RWPE1 (cell line): ENCODE data around the gene TXN2.
"Not testable (repeated sequence)": the region's sequence is repeated elsewhere in the genome, so short reads cannot be mapped to it uniquely, and the experiment has no call there.

ENCODE experiments used
- CTCF ChIA-PET: fragments of 350-600 bp; sonication (Branson Sonifier 250); formaldehyde crosslinking; extraction: SDS; loops from one replicate; lab custom pipeline; 2021; lab: Yijun Ruan, JAX
- POLR2A ChIA-PET: fragments of 400-600 bp; formaldehyde crosslinking; extraction: SDS; loops from one replicate; lab custom pipeline; 2020; ENCODE audit warnings: antibody characterized with exemption; ENCODE audit not compliant: low non-redundant PET; lab: Yijun Ruan, JAX
- DNase-seq: peaks from one replicate; pipeline ENCODE4 v3.0.0; 2012; ENCODE audit warnings: low spot score
- H3K27ac ChIP-seq: fragments of 450-650 bp; 2 replicates; pipeline ENCODE4 v1.5.1; 2017
- TF ChIP-seq, protein P1 (sequence below): fragments of 450-650 bp; conservative IDR thresholded peaks from 2 replicates; pipeline ENCODE4 v1.5.1; 2017; ENCODE audit warnings: low read depth, mild to moderate bottlenecking

TXN2 gene

DNA sequence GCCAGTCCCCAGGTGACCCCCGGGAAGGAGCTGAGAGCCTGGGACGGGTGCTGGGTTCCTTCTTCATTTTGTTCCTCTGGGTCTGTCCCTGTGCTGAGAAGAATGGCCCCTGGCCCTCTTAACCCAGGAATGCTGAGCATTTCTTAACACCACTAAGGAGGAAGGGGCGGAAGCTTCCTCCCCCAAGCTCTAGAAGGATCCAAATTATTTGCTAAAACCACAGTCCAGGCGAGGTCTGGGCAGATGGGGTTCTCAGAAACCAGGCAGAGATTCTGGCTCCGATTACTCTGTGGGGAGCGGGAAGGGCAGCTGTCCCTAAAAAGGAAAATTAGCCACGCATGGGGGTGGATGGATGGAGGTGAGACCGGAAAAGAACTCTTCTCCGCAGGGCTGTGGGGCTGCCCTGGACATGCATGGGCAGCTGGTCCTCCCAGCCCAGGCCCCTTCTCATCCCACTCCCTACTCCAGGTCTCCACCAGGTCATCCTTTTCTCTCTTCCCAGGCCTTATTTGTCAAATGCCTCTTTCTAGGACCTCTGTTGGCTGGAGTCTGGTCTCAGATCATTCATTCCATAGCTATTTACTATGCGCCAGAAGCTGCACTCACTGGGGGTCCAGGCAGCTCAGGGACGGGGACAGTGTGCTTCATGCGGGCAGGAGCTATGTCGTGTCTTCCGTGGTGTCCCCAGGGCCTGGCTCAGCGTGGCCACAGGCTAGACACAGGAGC, 48.7 kb downstream of the TXN2 start:
- CTCF ChIA-PET, result no interaction called here
- DNase-seq, result no peak
- POLR2A ChIA-PET, result no interaction called here
- TF ChIP-seq, protein P1, sequence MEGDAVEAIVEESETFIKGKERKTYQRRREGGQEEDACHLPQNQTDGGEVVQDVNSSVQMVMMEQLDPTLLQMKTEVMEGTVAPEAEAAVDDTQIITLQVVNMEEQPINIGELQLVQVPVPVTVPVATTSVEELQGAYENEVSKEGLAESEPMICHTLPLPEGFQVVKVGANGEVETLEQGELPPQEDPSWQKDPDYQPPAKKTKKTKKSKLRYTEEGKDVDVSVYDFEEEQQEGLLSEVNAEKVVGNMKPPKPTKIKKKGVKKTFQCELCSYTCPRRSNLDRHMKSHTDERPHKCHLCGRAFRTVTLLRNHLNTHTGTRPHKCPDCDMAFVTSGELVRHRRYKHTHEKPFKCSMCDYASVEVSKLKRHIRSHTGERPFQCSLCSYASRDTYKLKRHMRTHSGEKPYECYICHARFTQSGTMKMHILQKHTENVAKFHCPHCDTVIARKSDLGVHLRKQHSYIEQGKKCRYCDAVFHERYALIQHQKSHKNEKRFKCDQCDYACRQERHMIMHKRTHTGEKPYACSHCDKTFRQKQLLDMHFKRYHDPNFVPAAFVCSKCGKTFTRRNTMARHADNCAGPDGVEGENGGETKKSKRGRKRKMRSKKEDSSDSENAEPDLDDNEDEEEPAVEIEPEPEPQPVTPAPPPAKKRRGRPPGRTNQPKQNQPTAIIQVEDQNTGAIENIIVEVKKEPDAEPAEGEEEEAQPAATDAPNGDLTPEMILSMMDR, result no peak
- H3K27ac ChIP-seq, result peak overlapping the region; percentile 15; the same call in 1 of the 2 replicates

DNA sequence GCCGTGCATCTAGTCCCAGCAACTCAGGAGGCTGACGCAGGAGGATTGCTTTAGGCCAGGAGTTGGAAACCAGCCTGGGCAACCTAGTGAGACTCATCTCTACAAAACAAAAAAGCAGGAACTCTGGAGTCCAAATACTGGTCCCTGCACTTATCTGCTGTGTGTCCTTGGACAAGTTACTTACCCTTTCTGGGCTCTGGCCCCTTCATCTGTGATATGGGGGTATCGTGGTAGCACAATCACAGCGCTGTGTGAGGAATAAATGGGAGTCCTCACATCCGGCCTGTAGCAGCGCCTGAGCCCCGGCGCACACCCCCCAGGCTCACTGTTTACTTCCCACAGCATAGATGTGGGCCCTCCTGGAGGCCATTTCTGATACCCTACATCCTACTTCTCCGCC, 49.5 kb downstream of the TXN2 start:
- ChIA-PET CTCF (no interaction called here), POLR2A (no interaction called here)
- no peak overlapping the region for H3K27ac ChIP-seq
- DNase-seq, result no peak
- TF ChIP-seq, protein P1, result no peak

DNA sequence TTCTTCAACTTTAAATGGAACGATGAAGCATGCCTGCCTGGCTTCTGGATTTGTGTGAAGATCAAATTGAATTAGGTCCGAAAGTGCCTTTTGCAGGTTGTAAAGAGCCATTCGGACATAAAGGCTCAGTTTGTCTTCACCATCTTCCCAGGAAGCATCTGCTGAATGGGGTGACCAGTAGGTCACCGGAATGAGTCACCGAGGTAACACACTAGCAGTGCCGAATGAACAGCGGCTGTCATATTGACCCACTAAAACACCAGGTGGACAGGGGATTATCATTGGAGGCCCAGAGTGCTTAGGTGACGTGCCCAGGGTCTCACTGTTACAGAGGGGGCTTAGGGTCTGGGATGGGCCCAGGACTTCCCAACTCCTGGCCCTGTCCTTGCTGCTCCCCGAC, 50.6 kb downstream of the TXN2 start:
- POLR2A ChIA-PET, result no interaction called here
- DNase-seq, result no peak
- TF ChIP-seq, protein P1, result no peak
- CTCF ChIA-PET, result no interaction called here
- H3K27ac ChIP-seq, result no peak overlapping the region

DNA sequence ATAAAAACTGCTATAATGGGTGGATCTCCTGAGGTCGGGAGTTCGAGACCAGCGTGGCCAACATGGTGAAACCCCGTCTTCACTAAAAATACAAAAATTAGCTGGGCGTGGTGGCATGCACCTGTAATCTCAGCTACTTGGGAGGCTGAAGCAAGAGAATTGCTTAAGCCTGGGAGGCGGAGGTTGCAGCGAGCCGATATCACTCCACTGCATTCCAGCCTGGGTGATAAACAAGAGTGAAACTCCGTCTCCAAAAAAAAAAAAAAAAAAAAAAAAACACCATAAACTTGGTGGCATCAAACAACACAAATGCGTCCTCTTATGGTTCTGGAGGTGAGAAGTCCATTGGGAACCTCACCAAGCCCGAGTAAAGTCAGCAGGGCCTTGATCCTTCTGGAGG, 53.5 kb downstream of the TXN2 start:
- POLR2A ChIA-PET, DNase-seq, CTCF ChIA-PET, H3K27ac ChIP-seq: not testable (repeated sequence)

DNA sequence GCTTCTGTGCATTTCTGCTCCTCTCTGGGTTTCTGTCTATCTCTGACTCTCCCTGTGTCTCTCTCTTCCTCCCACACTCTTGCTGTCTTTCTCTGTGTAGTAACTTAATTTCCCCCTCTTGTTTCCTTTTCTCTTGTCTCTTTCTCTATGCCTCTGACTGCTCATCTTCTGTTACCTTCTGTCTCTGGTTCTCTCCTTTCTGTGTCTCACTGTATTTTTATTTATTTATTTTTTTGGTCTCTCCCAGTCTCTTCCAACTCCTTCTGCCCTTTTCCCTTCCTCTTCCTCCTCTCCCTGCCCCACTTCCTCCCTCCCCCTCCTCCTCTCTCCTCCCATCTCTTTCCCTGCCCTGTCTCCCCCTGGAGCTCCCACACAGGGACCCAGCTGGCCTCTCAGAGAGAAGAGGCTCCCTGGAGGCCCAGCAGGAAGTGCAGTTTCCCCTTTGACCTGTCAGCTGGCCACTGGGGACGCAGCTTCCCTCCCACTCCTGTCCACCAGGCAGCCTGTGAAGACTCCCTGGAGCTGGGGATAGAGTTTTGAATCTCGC, 55.4 kb downstream of the TXN2 start:
- POLR2A ChIA-PET, result no interaction called here

DNA sequence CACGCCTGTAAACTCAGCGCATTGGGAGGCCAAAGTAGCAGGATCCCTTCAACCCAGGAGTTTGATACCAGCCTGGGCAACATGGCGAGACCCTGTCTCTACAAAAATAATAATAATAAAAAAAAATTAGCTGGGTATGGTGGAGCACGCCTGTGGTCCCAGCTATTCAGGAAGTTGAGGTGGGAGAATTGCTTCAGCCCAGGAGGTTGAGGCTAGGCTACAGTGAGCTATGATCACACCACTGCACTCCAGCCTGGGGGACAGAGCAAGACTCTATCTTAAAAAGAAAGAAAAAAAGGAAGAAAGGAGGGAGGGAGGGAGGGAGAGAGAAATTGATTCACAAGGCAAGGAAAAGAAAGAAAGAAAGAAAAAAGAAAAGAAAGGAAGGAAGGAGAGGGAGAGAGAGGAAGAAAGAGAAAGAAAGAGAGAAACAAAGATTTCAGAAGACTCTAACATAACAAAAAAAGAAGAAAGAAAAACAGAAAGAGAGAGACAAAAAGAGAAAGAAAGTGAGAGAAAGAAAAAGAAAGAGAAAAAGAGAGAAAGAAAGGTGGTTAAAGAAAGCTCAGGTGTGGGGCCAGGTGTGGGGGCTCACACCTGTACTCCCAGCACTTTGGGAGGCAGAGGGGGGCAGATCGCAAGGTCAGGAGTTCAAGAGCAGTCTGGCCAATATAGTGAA, 56.4 kb downstream of the TXN2 start:
- POLR2A ChIA-PET, result no interaction called here
- no peak overlapping the region for H3K27ac ChIP-seq
- DNase-seq, result no peak
- TF ChIP-seq, protein P1, result no peak
- CTCF ChIA-PET, result no interaction called here

More for the DNA sequence above, 55.4 kb downstream of the TXN2 start:
- peak overlapping the region; percentile 3; the same call in 1 of the 2 replicates for H3K27ac ChIP-seq
- DNase-seq, result no peak
- CTCF ChIA-PET, result no interaction called here
- TF ChIP-seq, protein P1, result no peak

DNA sequence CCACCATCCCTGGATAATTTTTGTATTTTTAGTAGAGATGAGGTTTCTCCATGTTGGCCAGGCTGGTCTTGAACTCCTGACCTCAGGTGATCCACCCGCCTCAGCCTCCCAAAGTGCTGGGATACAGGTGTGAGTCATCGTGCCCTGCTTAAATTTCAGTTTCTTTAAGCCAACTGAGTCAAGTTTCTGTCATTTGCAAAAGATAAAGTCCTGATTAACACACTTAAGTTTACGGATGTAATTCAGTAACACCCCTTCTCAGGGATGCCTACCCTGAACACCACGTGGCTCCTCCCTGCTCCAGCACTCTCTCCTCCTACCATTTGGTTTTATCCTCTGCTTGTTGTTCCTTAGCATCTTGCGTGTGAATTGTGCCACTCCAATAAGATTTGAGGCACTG, 57.0 kb downstream of the TXN2 start:
- POLR2A ChIA-PET, CTCF ChIA-PET, H3K27ac ChIP-seq, DNase-seq: not testable (repeated sequence)
